ENCODE measurements around the gene NKD2.

Gene NKD2

GRCh38 chr5:1032011-1032410, 23.4 kb downstream of the NKD2 start:
- DNase-seq, result no peak

- no peak for DNase-seq
Observed at GRCh38 chr5:1032551-1033027, 24.0 kb downstream of the NKD2 start.

GRCh38 chr5:1033178-1033577, 24.6 kb downstream of the NKD2 start:
- no peak for DNase-seq

GRCh38 chr5:1033606-1034420, 25.2 kb downstream of the NKD2 start:
- DNase-seq, result no peak

GRCh38 chr5:1034421-1034905, 25.9 kb downstream of the NKD2 start:
- DNase-seq, result no peak

GRCh38 chr5:1034986-1035385, 26.4 kb downstream of the NKD2 start:
- no peak for DNase-seq

- no peak for DNase-seq
Observed at GRCh38 chr5:1035421-1036405, 27.1 kb downstream of the NKD2 start.

- no peak for DNase-seq
Observed at GRCh38 chr5:1036504-1037122, 28.0 kb downstream of the NKD2 start.

GRCh38 chr5:1037123-1037670, 28.6 kb downstream of the NKD2 start:
- peak; percentile 38 for DNase-seq

- no peak for DNase-seq
Observed at GRCh38 chr5:1037671-1038416, 29.2 kb downstream of the NKD2 start.

- DNase-seq, result no peak
Observed at GRCh38 chr5:1038417-1039209, 30.0 kb downstream of the NKD2 start.

- no peak for DNase-seq
Observed at GRCh38 chr5:1039210-1039548, 30.6 kb downstream of the NKD2 start.

- DNase-seq, result no peak
Observed at GRCh38 chr5:1039706-1040260, 31.2 kb downstream of the NKD2 start.

- no peak for DNase-seq
Observed at GRCh38 chr5:1040571-1040970, 32.0 kb downstream of the NKD2 start.

GRCh38 chr5:1041225-1042143, 32.9 kb downstream of the NKD2 start:
- DNase-seq, result no peak

GRCh38 chr5:1042626-1043025, 34.0 kb downstream of the NKD2 start:
- no peak for DNase-seq

- DNase-seq, result no peak
Observed at GRCh38 chr5:1043327-1043726, 34.7 kb downstream of the NKD2 start.

- no peak for DNase-seq
Observed at GRCh38 chr5:1044117-1044516, 35.5 kb downstream of the NKD2 start.

- DNase-seq, result no peak
Observed at GRCh38 chr5:1045960-1046560, 37.5 kb downstream of the NKD2 start.

Measured in NCI-H69 (cell line).